ENCODE data around the gene MICU1. TPM values are rescaled to one million over a fixed set of nuclear protein-coding genes. Genes with fewer than 3 reads are reported as not detected.

MICU1 gene
- total and polyA plus RNA-seq, 2 of the 13 experiments (the other 11 are each of a cell fraction or from before 2014, with no cell fraction given): 32.5 to 56.1 TPM

DNA sequence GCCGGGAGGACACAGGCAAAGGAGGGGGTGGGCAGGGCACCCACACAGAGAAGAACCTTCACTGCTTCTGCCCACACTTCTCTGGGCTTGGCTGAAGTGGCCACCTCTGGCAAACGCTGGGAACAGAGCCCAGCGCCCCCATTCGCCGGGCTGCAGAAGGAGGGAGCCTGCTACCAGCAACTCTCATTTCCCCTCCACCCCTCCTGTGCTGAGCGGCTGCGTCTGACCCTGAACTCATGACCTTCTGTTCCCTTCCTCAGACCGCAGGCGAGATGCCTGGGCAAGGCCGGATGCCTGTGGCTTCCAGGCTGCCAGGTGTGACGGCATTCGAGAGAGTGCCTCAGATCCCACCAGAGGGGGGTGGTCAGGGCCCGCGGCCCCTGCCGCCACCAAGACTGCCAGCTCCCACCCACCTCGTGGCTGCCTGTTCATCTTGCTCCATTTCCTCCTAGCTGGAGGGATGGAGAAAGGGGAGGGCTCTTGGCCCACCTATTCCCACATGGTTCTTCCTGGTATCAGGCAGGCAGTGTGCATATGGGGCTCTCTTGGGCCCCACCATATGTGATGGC, 291.0 kb downstream of the MICU1 start (continued):
- TF ChIP-seq, protein P1, sequence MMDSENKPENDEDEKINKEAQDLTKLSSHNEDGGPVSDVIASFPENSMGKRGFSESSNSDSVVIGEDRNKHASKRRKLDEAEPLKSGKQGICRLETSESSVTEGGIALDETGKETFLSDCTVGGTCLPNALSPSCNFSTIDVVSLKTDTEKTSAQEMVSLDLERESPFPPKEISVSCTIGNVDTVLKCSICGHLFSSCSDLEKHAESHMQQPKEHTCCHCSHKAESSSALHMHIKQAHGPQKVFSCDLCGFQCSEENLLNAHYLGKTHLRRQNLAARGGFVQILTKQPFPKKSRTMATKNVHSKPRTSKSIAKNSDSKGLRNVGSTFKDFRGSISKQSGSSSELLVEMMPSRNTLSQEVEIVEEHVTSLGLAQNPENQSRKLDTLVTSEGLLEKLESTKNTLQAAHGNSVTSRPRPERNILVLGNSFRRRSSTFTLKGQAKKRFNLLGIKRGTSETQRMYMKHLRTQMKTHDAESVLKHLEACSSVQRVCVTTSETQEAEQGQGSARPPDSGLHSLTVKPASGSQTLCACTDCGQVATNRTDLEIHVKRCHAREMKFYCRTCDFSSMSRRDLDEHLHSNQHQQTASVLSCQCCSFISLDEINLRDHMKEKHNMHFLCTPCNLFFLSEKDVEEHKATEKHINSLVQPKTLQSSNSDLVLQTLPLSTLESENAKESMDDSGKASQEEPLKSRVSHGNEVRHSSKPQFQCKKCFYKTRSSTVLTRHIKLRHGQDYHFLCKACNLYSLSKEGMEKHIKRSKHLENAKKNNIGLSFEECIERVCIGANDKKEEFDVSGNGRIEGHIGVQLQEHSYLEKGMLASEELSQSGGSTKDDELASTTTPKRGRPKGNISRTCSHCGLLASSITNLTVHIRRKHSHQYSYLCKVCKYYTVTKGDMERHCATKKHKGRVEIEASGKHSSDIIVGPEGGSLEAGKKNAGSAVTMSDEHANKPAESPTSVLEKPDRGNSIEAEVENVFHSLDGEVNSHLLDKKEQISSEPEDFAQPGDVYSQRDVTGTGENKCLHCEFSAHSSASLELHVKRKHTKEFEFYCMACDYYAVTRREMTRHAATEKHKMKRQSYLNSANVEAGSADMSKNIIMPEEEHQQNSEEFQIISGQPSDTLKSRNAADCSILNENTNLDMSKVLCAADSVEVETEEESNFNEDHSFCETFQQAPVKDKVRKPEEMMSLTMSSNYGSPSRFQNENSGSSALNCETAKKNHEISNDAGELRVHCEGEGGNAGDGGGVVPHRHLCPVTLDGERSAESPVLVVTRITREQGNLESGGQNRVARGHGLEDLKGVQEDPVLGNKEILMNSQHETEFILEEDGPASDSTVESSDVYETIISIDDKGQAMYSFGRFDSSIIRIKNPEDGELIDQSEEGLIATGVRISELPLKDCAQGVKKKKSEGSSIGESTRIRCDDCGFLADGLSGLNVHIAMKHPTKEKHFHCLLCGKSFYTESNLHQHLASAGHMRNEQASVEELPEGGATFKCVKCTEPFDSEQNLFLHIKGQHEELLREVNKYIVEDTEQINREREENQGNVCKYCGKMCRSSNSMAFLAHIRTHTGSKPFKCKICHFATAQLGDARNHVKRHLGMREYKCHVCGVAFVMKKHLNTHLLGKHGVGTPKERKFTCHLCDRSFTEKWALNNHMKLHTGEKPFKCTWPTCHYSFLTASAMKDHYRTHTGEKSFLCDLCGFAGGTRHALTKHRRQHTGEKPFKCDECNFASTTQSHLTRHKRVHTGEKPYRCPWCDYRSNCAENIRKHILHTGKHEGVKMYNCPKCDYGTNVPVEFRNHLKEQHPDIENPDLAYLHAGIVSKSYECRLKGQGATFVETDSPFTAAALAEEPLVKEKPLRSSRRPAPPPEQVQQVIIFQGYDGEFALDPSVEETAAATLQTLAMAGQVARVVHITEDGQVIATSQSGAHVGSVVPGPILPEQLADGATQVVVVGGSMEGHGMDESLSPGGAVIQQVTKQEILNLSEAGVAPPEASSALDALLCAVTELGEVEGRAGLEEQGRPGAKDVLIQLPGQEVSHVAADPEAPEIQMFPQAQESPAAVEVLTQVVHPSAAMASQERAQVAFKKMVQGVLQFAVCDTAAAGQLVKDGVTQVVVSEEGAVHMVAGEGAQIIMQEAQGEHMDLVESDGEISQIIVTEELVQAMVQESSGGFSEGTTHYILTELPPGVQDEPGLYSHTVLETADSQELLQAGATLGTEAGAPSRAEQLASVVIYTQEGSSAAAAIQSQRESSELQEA (CRISPR knock-in tag; IDR thresholded peaks at IDR 0.05; ENCODE audit: not compliant biosample characterization): no peak
- peak; percentile 34; the same call in 1 of the 2 replicates for TF ChIP-seq KDM1A (CRISPR knock-in tag; IDR thresholded peaks at IDR 0.05)
- TF ChIP-seq, protein P2, sequence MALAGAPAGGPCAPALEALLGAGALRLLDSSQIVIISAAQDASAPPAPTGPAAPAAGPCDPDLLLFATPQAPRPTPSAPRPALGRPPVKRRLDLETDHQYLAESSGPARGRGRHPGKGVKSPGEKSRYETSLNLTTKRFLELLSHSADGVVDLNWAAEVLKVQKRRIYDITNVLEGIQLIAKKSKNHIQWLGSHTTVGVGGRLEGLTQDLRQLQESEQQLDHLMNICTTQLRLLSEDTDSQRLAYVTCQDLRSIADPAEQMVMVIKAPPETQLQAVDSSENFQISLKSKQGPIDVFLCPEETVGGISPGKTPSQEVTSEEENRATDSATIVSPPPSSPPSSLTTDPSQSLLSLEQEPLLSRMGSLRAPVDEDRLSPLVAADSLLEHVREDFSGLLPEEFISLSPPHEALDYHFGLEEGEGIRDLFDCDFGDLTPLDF (CRISPR knock-in tag; IDR thresholded peaks at IDR 0.05): no peak
- peak; percentile 76 for TF ChIP-seq ATF7-NPFF (CRISPR knock-in tag; IDR thresholded peaks at IDR 0.05; ENCODE audit: low read depth)
- TF ChIP-seq ZNF337 (CRISPR knock-in tag; IDR thresholded peaks at IDR 0.05; ENCODE audit: borderline replicate concordance, low read depth): no peak
- no peak for TF ChIP-seq ZNF879 (CRISPR knock-in tag; IDR thresholded peaks at IDR 0.05)
- no peak for TF ChIP-seq ZNF33A (CRISPR knock-in tag; IDR thresholded peaks at IDR 0.05; ENCODE audit: borderline replicate concordance)
- TF ChIP-seq NFE2L2 (IDR thresholded peaks at IDR 0.05; ENCODE audit: low read length): no peak
- no peak for TF ChIP-seq ZNF605 (CRISPR knock-in tag; IDR thresholded peaks at IDR 0.05)
- TF ChIP-seq CEBPG (CRISPR knock-in tag; IDR thresholded peaks at IDR 0.05): peak; percentile 23; the same call in 1 of the 2 replicates
- peak; percentile 74 for TF ChIP-seq RAD21 (CRISPR knock-in tag; IDR thresholded peaks at IDR 0.05)
- no peak; the same call in 1 of the 2 replicates for TF ChIP-seq ZNF547 (CRISPR knock-in tag; IDR thresholded peaks at IDR 0.05)
- peak; percentile 83; the same call in 1 of the 2 replicates for TF ChIP-seq ZNF292 (CRISPR knock-in tag; IDR thresholded peaks at IDR 0.05; ENCODE audit: borderline replicate concordance, low read depth)
- no peak for TF ChIP-seq BHLHE40 (IDR thresholded peaks at IDR 0.05; ENCODE audit: low read length)
- no peak for TF ChIP-seq XBP1 (CRISPR knock-in tag; IDR thresholded peaks at IDR 0.05)
- no peak for TF ChIP-seq KDM5A (IDR thresholded peaks at IDR 0.05; ENCODE audit: borderline replicate concordance, low read length)
- TF ChIP-seq ELF3 (CRISPR knock-in tag; IDR thresholded peaks at IDR 0.05): peak; percentile 77
- TF ChIP-seq, protein P3, sequence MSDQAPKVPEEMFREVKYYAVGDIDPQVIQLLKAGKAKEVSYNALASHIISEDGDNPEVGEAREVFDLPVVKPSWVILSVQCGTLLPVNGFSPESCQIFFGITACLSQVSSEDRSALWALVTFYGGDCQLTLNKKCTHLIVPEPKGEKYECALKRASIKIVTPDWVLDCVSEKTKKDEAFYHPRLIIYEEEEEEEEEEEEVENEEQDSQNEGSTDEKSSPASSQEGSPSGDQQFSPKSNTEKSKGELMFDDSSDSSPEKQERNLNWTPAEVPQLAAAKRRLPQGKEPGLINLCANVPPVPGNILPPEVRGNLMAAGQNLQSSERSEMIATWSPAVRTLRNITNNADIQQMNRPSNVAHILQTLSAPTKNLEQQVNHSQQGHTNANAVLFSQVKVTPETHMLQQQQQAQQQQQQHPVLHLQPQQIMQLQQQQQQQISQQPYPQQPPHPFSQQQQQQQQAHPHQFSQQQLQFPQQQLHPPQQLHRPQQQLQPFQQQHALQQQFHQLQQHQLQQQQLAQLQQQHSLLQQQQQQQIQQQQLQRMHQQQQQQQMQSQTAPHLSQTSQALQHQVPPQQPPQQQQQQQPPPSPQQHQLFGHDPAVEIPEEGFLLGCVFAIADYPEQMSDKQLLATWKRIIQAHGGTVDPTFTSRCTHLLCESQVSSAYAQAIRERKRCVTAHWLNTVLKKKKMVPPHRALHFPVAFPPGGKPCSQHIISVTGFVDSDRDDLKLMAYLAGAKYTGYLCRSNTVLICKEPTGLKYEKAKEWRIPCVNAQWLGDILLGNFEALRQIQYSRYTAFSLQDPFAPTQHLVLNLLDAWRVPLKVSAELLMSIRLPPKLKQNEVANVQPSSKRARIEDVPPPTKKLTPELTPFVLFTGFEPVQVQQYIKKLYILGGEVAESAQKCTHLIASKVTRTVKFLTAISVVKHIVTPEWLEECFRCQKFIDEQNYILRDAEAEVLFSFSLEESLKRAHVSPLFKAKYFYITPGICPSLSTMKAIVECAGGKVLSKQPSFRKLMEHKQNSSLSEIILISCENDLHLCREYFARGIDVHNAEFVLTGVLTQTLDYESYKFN (CRISPR knock-in tag; conservative IDR thresholded peaks at IDR 0.05): peak; percentile 82
- no peak for TF ChIP-seq ZNF282 (IDR thresholded peaks at IDR 0.05; ENCODE audit: partially characterized antibody)

Measured in HepG2 (cell line).